CD4-positive, alpha-beta T cell treated with Interleukin-21 for 1 hour (primary cell): Measurements from ENCODE around the gene SLC25A11.

Experiments used
- DNase-seq: peaks from one replicate; pipeline ENCODE4 v3.0.0-alpha.2; 2020

Gene SLC25A11

DNA sequence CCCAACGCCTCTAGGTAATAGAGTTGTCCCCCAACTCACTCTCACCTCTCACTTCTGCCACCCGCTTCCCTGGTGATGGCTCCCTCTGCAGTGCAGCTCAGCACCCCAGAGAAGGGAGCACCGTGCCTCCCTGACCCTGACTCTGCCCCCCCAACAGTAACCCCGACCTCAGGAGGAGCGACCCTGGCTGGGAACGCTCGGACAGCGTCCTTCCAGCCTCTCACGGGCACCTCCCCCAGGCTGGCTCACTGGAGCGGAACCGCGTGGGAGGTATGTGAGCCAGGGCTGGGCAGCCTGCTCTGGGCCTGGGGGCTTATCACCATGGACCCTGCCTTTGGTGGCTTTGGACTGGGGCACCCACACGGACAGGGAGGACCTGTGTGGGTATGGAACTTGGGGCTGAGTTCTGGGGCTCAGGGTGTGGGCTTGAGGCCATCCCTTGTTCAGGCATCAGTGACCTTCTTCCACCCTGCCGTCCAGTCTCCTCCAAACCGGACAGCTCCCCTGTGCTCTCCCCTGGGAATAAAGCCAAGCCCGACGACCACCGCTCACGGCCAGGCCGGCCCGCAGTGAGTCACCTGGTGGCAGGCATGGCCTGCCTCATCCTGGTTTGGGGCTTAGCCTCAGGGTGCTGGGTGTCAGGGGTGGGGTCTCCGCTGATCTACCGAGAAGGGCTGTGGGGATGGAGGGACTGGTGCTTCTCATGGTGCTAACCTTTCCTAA, 47.2 kb downstream of the SLC25A11 start:
- no peak for DNase-seq

DNA sequence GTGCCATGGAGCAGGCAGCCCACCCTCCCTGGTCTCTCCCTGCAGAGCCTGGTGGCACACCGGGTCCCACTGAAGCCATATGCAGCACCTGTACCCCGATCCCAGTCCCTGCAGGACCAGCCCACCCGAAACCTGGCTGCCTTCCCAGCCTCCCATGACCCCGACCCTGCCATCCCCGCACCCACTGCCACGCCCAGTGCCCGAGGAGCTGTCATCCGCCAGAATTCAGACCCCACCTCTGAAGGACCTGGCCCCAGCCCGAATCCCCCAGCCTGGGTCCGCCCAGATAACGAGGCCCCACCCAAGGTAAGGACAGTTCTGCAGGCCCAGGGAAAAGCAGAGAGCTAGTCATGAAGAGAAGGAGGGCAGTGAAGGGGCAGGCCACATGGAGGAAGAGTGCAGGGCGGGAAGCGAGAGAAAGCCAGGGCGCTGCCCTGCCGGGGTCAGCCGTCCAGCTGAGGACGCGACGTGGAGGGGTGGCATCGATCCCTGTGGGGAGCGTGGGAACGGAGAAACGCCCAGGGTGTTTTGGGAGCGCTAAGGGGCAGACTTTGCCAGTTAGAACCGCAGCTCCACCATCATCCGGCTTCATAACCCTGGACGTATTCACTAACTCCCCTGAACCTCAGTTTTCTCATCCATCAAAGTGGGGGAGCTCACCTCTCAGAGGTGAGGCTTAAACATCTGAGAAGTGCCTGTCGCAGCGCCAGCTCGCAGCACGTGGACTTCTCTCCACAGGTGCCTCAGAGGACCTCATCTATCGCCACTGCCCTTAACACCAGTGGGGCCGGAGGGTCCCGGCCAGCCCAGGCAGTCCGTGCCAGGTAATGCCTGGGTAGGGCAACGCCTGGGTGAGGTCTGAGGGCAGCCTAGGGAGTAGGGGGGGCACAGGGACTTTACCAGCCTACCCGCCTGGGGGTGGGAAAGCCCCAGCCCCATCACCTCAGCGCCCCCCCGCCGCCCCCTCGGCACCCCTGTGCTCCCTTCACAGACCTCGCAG, 48.1 kb downstream of the SLC25A11 start:
- DNase-seq, result no peak

DNA sequence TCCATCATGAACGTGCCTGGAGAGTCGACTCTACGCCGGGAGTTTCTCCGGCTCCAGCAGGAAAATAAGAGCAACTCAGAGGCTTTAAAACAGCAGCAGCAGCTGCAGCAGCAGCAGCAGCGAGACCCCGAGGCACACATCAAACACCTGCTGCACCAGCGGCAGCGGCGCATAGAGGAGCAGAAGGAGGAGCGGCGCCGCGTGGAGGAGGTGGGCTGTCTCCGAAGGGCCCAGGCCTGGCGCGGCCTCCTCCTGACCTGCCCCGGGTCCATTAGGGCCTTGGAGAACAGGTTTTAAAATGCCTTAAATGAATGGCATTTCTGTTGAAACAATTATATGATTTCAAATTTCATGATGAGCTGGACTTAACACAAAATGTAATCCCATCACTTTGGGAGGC, 52.3 kb downstream of the SLC25A11 start:
- DNase-seq, result no peak
